ENCODE results near the gene EPHX1. TPM values are rescaled to one million over a fixed set of nuclear protein-coding genes. Genes with fewer than 3 reads are reported as not detected.

The EPHX1 gene
- total RNA-seq, 4 donors from 2014 or later = 56.9 to 114 (median 90.6) TPM

- Histone ChIP-seq H3K9me3 (no peaks in the 10 kb centered on the region), H3K4me3 (no peak overlapping the region), H3K4me1 (peaks cover 0 to 25% (median 18%) of the 10 kb centered on the region in 4 donors), H3K27ac (peak overlapping the region; percentile 52 to 71 (median 53)), H3K36me3 (peaks cover 0 to 4% (median 1%) of the 10 kb centered on the region in 4 donors), H3K27me3 (no peaks in the 10 kb centered on the region)
- in situ Hi-C loops (cut with MboI; ENCODE audit: low pct_ligation_motif_present in 1 of 4, low pct_unique_long_range_greater_than_20kb in 1 of 4, low sequenced_read_pairs in 3 of 4) (no loop called here), intact Hi-C loops (cut with DNase I; ENCODE audit: low total_unique reads) (loop anchor here (10.0 kb wide), 1 partner anchor 72 kb away; the partner anchor contains the start of gene SRP9)
- TF ChIP-seq CTCF (IDR thresholded peaks at IDR 0.05) = no peak
- WGBS, 2 donors (ENCODE audit: low coverage in 1 of 2) = 90% methylated on average over 20 of the region's 20 CpGs; no CpG with 5 or more reads in 1 of the 2 donors
- no peak for DNase-seq
Observed at GRCh38 chr1:225846331-225847310, 36.7 kb downstream of the EPHX1 start.

GRCh38 chr1:225847610-225848009, 37.7 kb downstream of the EPHX1 start:
- intact Hi-C loops (cut with DNase I; ENCODE audit: low total_unique reads) (loop anchor here (10.0 kb wide), 1 partner anchor 73 kb away; the partner anchor contains the start of gene SRP9), in situ Hi-C loops (cut with MboI; ENCODE audit: low pct_ligation_motif_present in 1 of 4, low pct_unique_long_range_greater_than_20kb in 1 of 4, low sequenced_read_pairs in 3 of 4) (no loop called here)
- DNase-seq = peak; percentile 76
- H3K9me3 ChIP-seq = no peaks in the 10 kb centered on the region
- H3K4me3 ChIP-seq = no peak overlapping the region
- H3K27me3 ChIP-seq = no peaks in the 10 kb centered on the region
- H3K4me1 ChIP-seq = peaks cover 0 to 33% (median 18%) of the 10 kb centered on the region in 4 donors
- WGBS, 2 donors (ENCODE audit: low coverage in 1 of 2) = 35% methylated on average over 4 of the region's 4 CpGs; no CpG with 5 or more reads in 1 of the 2 donors
- peak in 2 of 3 donors; percentile 46 to 58 for TF ChIP-seq POLR2AphosphoS5 (IDR thresholded peaks at IDR 0.05)
- peak in 1 of 5 experiments; percentile 25 for TF ChIP-seq CTCF (IDR thresholded peaks at IDR 0.05)
- no peak for TF ChIP-seq EP300 (IDR thresholded peaks at IDR 0.05; ENCODE audit: low read depth)
- TF ChIP-seq POLR2A (IDR thresholded peaks at IDR 0.05) = no peak
- H3K36me3 ChIP-seq = peaks cover 0 to 8% (median 2%) of the 10 kb centered on the region in 4 donors
- H3K27ac ChIP-seq = peak overlapping the region; percentile 43 to 71 (median 53)

DNA sequence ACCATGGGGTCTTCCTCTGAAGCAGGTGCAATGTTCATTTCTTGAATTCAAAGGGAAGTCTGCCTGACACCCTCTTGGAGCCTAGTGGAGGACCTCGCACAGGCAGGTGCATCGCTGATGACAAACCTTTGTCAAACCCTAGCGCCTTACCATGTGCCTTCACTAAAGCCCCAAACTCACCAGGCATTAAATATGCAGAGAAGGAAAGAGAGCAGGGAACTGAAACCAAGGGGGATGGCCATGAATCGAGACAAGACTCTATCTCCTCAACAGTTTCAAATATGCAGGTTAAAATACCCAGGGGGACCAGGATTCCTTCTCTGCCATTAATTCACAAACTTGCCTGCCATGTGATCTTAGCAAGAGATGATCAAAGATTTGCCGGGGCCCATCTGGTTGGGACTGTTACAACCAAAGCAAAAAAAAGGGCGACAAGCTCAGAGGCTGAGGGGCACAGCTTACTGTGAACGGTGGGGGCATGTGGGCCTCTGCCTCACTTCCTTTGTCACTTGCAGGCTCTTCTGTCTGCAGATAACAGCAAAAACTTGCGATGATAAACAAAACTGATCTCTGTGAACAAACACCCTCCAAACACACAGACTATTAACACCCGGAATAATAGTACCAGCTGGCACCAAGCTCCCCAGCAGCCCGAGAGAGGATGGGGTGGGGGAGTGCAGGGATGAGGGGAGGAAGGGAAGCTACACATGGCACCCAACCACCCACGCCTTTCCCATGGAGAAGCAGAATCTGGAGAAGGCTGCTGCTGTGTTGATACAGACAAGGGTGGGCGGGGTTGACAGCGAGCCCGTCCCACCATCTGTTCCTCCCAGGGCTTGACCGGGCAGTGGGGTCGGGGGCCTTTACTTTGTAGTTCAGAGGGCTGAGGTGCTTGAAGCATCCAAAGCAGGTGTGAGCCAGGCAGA, 38.4 kb downstream of the EPHX1 start:
- 38 to 49% methylated on average over 4 to 16 of the region's 16 CpGs for WGBS, 2 donors (ENCODE audit: low coverage in 1 of 2)
- in situ Hi-C loops (cut with MboI; ENCODE audit: low pct_ligation_motif_present in 1 of 4, low pct_unique_long_range_greater_than_20kb in 1 of 4, low sequenced_read_pairs in 3 of 4) (no loop called here), intact Hi-C loops (cut with DNase I; ENCODE audit: low total_unique reads) (loop anchor here (10.0 kb wide), 1 partner anchor 73 kb away; the partner anchor contains the start of gene SRP9)
- no peak overlapping the region for H3K4me3 ChIP-seq
- TF ChIP-seq EP300 (IDR thresholded peaks at IDR 0.05; ENCODE audit: low read depth) (no peak), POLR2AphosphoS5 (IDR thresholded peaks at IDR 0.05) (no peak), POLR2A (IDR thresholded peaks at IDR 0.05) (no peak), CTCF (IDR thresholded peaks at IDR 0.05) (no peak)
- peak overlapping the region; percentile 43 to 71 (median 53) for H3K27ac ChIP-seq
- H3K4me1 ChIP-seq = peaks cover 0 to 33% (median 18%) of the 10 kb centered on the region in 4 donors
- no peaks in the 10 kb centered on the region for H3K9me3 ChIP-seq
- H3K27me3 ChIP-seq = no peaks in the 10 kb centered on the region
- H3K36me3 ChIP-seq = peaks cover 0 to 8% (median 3%) of the 10 kb centered on the region in 4 donors
- no peak for DNase-seq

Data from transverse colon (tissue), 4 donors.